HuH-7 (cell line): ENCODE data around the gene ELAPOR1.

Experiments
- DNase-seq: peaks from one replicate; pipeline ENCODE4 v3.0.0; 2011; ENCODE audit warnings: low spot score

Gene ELAPOR1

GRCh38 chr1:109113590-109114341 is at the start of gene ELAPOR1:
Gene ELAPOR1 (plus strand): TSS chr1:109114115. CDS start chr1:109114184, 69 bp downstream.
- DNase-seq = no peak

DNA sequence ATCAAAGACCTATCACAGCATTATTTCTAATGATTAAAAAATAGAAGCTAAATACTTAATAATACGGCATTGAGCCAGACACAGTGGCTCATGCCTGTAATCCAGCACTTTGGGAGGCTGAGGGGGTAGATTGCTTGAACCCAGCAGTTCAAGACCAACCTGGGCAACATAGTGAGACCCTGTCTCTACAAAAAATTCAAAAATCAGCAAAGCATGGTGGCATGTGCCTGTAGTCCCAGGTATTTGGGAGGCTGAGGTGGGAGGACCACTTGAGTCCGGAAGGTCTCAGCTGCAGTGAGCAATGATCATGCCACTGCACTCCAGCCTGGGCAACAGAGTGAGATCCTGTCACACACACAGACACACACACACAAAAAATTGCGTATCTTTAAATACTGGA is 48.8 kb upstream of the ELAPOR1 start:
- no peak for DNase-seq

DNA sequence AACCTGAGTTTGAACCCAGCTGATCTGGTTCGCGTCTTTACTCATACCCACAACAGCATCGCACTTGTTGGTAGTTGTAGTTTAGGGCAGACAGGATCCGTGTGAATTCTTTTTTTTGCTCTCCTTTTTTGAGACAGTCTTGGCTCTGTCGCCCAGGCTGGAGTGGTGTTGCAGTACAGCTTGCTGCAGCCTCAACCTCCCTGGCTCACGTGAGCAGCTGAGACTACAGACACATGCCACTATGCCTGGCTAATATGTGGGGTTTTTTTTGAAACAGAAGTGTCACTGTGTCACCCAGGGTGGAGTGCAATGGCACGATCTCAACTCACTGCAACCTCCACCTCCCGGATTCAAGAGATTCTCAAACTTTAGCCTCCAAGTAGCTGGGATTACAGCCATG is 46.0 kb upstream of the ELAPOR1 start:
- no peak for DNase-seq

- no peak for DNase-seq
Measured at GRCh38 chr1:109069294-109069693, 44.6 kb upstream of the ELAPOR1 start.

DNA sequence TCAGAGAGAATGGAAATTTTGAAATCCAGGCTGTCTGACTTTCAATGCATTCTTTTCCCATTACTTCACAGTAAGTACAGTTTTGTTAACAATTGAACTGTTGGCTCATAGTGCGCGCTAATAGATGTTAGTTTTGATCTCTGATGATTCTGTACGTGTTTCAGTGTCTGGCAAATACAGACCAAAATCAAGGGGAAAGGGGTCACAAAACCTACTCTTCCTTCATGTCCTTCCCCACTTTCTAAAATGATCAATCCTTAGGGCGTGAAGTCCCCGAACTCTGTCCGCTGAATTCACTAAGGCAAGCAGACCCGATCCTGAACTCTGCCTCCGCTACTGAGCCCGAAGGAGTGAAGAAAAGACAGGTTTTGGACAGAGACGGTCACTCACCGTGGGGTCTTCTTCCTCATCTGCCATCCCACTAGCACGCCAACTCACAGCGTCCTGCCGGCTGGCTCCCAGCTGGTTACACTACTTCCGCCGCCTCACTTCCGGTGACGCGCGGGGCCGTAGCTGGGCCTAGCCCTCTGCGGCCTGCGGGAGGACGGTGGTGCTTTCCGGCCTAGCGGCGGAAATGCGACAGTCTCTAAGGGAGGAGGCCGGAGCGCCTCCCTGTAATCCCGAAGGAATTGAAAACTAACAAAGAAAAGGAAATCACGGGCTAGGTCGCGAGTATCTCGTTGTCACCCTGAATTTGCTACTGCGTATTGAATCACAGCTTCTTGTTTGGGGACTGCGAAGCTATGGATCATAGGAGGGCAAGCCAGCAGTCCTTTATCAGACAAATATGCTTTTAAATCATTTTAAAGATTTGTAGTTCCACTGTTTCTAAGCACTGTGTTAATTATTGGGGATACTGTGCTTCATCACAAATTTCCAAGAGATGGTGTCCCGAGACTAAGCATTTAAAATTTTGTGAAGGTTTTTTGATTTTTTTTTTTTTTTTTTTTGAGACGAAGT is 38.1 kb upstream of the ELAPOR1 start, which contains the start of gene TAF13:
Gene TAF13 (minus strand): TSS at position 473 of the 960 bp plus-strand sequence. CDS start 56 bp downstream, at position 417.
- DNase-seq = peak; percentile 93

DNA sequence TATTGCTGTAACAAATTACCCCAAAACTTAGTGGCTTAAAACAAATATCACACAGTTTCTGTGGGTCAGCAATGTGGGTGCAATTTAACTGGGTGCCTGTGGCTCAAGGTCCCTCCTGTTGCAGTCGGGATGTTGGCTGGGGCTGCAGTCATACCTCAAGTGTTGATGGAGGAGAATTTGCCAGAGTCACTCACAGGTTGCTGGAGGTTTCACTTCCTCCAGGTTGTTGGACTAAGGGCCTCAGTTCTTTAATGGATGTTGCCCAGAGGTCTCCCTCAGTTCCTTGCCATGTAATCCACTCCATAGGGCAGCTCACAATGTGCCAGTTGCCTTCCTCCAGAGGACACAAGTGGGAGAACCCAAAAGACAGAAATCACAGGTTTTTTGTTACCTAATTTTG is 35.6 kb upstream of the ELAPOR1 start:
- DNase-seq = no peak

DNA sequence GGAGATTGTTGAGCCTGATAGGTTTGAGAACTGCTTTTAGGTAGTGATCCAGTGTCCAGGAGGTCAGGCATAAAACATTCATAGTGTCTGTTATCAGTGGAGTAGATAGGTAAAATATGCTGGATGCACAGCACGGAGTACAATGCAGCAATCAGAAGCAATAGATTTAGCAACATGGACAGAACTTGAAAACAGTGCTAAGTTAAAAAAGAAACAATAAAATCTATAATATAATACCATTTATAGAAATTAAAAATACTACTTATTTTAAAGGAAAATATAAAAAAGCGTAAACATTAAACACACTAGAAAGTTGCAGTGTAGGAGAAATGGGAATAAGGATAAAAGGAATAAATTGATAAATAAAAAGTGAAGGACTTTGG is 34.7 kb upstream of the ELAPOR1 start:
- no peak for DNase-seq

DNA sequence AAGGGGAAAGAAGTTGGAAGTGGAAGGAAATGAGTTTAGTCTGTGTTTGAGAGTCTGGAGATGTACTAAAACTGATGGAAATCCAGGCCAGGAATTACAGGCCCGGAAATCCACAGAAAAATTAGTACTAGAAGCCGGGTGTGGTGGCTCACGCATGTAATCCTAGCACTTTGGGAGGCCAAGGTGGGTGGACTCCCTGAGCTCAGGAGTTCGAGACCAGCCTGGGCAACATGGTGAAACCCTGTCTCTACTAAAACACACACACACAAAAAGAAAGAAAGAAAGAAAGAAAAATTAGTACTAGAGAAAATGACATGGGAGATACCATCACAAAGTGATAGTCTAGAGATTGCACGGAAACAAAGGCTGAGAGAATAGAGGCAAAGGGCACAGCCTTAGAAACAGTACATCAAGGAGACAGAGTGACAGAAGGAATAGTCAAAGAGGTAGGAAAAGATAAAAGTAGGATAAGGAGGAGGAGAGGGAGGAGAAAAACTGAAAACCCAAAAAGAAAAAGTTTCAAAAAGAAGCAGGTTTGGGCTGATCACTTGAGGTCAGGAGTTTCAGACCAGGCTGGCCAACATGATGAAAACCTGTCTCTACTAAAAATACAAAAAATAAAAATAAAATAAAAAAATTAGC is 33.4 kb upstream of the ELAPOR1 start:
- no peak for DNase-seq

DNA sequence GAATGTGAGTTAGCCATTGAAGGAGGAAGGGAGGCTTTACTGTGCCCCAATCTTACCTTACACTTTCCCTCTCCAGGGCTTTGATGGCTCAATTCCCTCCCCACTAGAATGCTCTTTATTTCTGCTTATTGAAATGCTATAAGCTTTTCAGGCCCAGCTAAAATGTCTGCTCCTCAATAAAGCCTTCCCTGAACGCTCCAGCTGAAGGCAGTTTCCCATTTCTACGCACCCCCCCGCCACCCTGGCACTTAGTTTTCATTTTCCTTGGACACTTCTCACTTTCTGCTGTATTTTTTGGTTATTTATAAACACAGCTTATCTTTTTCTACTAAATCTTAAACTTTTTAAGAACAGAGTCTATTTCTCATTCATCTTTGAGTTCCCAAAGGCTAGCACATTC is 30.4 kb upstream of the ELAPOR1 start:
- no peak for DNase-seq

DNA sequence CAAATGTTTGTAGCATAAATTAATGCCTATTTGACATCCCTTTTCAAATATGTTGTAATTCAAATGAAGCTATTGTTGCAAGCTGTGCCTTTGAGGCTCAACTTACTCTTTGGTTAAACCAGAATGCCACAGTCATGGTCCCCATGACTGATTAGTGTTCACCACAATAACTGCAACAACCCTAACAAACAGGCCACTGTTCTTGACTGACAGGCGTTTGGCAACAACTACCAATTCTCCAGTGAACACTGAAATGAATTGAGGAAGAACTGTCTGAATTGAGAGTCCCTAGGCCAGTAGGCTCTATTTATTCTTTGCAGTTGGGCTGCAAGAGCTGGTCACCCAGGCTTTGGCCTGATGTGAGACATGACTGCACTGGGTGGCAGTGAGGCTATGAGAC is 30.0 kb upstream of the ELAPOR1 start:
- DNase-seq = peak; percentile 28

- no peak for DNase-seq
Measured at GRCh38 chr1:109084563-109085517, 29.1 kb upstream of the ELAPOR1 start.

DNA sequence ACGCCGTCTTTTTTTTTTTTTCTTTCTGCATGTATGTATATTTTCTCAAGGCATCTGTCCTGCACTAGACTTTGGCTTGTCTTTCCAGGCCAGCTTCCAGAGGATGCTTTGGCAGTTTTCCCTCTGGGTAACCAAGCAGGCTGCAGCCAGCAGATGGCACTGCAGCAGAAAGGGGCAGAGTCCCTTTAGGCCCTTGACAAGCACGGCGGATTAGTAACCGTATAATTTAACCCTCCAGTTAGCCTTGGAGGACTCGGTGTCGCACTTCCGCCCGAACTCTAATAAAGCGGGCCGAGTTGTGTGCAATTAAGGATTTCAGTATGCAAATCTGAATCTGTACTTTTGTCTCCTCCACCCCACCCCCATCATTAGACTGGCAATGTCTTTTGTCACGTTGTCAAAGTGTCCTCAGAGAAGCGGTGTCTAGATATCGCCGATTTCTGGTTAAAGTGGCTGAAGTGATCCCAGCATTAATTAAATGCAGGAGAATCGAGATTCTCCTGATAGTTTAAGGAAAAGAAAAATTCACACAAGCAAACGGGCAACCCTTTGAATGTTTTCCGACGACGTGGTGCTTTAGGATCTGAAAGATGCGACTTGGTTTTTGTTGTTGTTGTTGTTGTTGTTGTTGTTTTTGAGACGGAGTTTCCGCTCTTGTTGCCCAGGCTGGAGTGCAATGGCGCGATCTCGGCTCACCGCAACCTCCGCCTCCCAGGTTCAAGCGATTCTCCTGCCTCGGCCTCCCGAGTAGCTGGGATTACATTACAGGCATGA is 24.5 kb upstream of the ELAPOR1 start:
- peak; percentile 75 for DNase-seq

- peak; percentile 60 for DNase-seq
Measured at GRCh38 chr1:109090196-109091077, 23.5 kb upstream of the ELAPOR1 start, which contains the start of gene TMEM167B. Gene TMEM167B (plus strand): TSS chr1:109090764. CDS start chr1:109090873, 109 bp downstream.

DNA sequence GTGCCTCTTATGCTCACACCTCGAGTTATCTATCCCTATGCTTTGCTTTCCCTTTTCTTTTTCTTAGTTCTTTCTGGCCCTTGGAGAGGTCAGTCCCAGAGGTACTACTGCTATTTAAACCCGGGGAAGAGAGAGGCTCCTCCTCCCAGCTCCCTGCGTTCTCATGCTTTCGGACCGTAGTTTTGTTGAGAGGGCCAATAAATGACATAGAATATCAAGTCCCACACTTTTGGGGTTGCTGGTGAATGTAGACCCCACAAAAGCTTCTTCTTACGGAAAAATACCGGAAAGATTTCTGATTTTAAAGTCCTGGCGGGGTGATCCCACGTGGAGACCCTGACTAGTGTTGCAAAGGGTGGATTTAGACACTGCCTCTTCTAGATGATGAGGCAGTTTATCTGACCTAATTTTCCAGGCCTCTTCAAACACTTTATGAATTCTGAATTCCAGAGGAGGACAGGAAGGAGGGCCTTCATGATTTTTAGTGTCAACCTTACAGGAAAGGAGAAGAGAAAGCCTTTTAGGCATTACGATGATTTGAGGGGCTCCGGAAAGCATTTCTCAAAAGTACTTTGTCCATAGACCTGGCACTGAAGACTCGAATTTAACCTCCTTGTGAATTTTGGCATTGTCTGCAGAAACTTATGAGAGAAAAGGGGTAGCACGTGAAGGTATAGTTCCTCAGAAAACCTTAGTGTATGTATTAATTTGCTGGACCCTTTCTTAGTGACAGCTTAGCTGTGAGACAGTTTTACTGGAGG is 22.7 kb upstream of the ELAPOR1 start:
- DNase-seq = peak; percentile 54

DNA sequence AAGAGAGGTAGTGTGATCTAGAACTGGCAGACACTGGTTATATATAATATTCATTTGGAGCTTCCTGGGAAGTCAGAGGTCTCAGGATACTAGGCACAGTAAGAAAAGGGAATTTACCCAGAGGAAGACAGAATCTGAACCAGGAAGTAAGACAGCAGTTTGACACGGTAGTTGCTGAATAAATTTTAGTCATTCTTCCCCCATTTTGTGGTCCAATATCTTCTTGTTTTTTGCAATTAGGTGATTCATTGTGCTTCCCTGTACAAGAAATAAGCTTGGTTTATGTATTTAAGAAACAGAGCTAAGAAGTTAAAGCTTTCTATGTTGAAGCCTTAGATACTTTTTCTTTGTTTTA is 22.1 kb upstream of the ELAPOR1 start:
- no peak for DNase-seq

GRCh38 chr1:109094377-109094803 is 19.5 kb upstream of the ELAPOR1 start:
- no peak for DNase-seq

DNA sequence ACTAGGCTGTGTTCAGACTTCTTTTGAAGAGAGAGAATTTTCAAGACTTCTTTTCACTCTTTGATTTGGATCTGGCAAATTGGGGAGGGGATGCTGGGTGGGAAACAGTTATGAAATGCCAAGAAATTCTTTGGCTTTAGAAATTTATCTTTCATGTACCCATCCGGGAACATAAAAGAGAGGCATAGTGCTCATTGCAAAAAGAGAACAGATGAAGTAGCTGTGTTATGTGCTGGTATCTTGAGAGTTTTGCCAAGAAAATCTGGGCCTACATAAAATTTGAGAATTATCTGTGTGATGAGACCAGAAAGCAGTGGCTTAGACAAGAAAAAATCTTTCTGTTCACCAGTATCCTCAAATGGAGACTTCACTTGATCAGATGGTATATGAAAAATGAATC is 19.0 kb upstream of the ELAPOR1 start:
- DNase-seq = no peak

DNA sequence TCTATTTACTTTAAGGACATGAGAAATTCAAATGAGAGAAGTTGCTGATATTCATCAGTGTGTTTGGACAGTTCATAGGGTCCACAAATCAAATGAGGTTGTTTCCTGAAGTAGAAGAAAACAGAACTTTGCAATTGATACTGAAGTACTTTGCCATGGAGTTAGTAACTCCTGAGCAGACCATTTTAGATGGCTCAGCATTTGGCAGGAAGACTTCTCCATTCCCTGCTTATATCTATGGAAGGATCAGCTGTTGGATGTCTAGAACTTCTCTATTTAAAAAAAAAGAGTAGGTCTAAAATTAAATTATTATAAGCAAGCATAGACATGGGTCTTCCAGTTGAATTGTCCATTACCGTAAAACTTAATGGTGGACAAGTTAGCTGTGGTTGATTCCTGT is 18.3 kb upstream of the ELAPOR1 start:
- DNase-seq = no peak

- no peak for DNase-seq
Measured at GRCh38 chr1:109096120-109096519, 17.8 kb upstream of the ELAPOR1 start.
